ENCODE data around the gene LPIN2.

DNA sequence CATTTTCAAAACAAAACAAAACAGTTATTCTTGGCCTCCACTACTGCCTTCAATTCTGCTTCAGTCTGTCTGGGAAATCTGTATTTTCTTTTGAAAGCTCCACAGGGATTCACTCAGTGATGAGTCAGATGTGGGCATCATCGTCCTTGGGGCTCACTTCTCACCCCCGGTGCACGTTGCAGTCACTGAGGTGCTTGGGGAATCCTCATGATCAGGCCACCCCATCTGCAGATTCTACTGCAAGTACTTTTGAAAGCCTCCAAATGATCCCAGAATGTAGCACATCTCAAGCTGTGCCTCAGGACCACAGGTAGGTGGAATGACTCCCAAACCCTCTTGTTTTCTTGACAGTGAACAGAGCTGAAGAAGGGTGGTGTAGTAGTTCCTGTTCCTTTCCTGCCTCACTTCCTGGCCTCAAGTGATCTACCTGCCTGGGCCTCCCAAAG is 34.3 kb downstream of the LPIN2 start:
- TF ChIP-seq POLR2A (IDR thresholded peaks at IDR 0.05; ENCODE audit: low read depth, low read length) (no peak), SMC3 (IDR thresholded peaks at IDR 0.05; ENCODE audit: low read depth, low read length) (no peak), ELK1 (IDR thresholded peaks at IDR 0.05; ENCODE audit: borderline replicate concordance, low read depth, low read length) (no peak)
- TF ChIP-seq, protein P1, sequence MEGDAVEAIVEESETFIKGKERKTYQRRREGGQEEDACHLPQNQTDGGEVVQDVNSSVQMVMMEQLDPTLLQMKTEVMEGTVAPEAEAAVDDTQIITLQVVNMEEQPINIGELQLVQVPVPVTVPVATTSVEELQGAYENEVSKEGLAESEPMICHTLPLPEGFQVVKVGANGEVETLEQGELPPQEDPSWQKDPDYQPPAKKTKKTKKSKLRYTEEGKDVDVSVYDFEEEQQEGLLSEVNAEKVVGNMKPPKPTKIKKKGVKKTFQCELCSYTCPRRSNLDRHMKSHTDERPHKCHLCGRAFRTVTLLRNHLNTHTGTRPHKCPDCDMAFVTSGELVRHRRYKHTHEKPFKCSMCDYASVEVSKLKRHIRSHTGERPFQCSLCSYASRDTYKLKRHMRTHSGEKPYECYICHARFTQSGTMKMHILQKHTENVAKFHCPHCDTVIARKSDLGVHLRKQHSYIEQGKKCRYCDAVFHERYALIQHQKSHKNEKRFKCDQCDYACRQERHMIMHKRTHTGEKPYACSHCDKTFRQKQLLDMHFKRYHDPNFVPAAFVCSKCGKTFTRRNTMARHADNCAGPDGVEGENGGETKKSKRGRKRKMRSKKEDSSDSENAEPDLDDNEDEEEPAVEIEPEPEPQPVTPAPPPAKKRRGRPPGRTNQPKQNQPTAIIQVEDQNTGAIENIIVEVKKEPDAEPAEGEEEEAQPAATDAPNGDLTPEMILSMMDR (conservative IDR thresholded peaks at IDR 0.05; ENCODE audit: low read depth, low read length), result no peak

All from IMR-90 (cell line).